ENCODE data around the gene SHLD1. TPM values are rescaled to one million over a fixed set of nuclear protein-coding genes. Genes with fewer than 3 reads are reported as not detected.

The SHLD1 gene
- total RNA-seq, 2 donors from 2014 or later = 4.6 to 5.3 TPM

GRCh38 chr20:5808901-5809300, 58.7 kb downstream of the SHLD1 start:
- TF ChIP-seq CTCF (IDR thresholded peaks at IDR 0.05) = no peak
- no peak for DNase-seq (ENCODE audit: low spot score)
- ATAC-seq (ENCODE audit: insufficient number of reproducible peaks, low FRiP score, low read depth) = no peak
- no peak overlapping the region for H3K4me3 ChIP-seq
- H3K9me3 ChIP-seq = no peaks in the 10 kb centered on the region
- no peaks in the 10 kb centered on the region for H3K4me1 ChIP-seq (ENCODE audit: control insufficient read depth in 1 of 2, low read depth in 2 of 2)
- no peaks in the 10 kb centered on the region for H3K36me3 ChIP-seq
- H3K27ac ChIP-seq = no peak overlapping the region
- H3K27me3 ChIP-seq (replicated peaks; ENCODE audit: insufficient read depth) = no peaks in the 10 kb centered on the region

- Histone ChIP-seq H3K4me1 (ENCODE audit: control insufficient read depth in 1 of 2, low read depth in 2 of 2) (no peaks in the 10 kb centered on the region), H3K4me3 (no peak overlapping the region), H3K27ac (no peak overlapping the region), H3K36me3 (no peaks in the 10 kb centered on the region), H3K9me3 (no peaks in the 10 kb centered on the region), H3K27me3 (replicated peaks; ENCODE audit: insufficient read depth) (no peaks in the 10 kb centered on the region)
- no peak for DNase-seq (ENCODE audit: low spot score)
- ATAC-seq (ENCODE audit: insufficient number of reproducible peaks, low FRiP score, low read depth) = no peak
- TF ChIP-seq CTCF (IDR thresholded peaks at IDR 0.05) = no peak
These were observed 59.3 kb downstream of the SHLD1 start for GRCh38 chr20:5809495-5809894.

GRCh38 chr20:5810800-5811422, 60.7 kb downstream of the SHLD1 start:
- H3K36me3 ChIP-seq = no peaks in the 10 kb centered on the region
- no peak overlapping the region for H3K27ac ChIP-seq
- H3K4me3 ChIP-seq = no peak overlapping the region
- H3K4me1 ChIP-seq (ENCODE audit: control insufficient read depth in 1 of 2, low read depth in 2 of 2) = no peaks in the 10 kb centered on the region
- no peak for DNase-seq (ENCODE audit: low spot score)
- H3K27me3 ChIP-seq (replicated peaks; ENCODE audit: insufficient read depth) = no peaks in the 10 kb centered on the region
- TF ChIP-seq CTCF (IDR thresholded peaks at IDR 0.05) = no peak
- ATAC-seq (ENCODE audit: insufficient number of reproducible peaks, low FRiP score, low read depth) = no peak
- H3K9me3 ChIP-seq = no peaks in the 10 kb centered on the region

- TF ChIP-seq CTCF (IDR thresholded peaks at IDR 0.05) = no peak
- no peak for ATAC-seq (ENCODE audit: insufficient number of reproducible peaks, low FRiP score, low read depth)
These were observed 61.5 kb downstream of the SHLD1 start for GRCh38 chr20:5811746-5812145.

GRCh38 chr20:5818346-5818681, 68.1 kb downstream of the SHLD1 start:
- no peaks in the 10 kb centered on the region for H3K27me3 ChIP-seq (replicated peaks; ENCODE audit: insufficient read depth)
- ATAC-seq (ENCODE audit: insufficient number of reproducible peaks, low FRiP score, low read depth) (no peak), DNase-seq (ENCODE audit: low spot score) (no peak)
- H3K36me3 ChIP-seq = no peaks in the 10 kb centered on the region
- H3K27ac ChIP-seq = no peak overlapping the region
- no peaks in the 10 kb centered on the region for H3K9me3 ChIP-seq
- no peak overlapping the region for H3K4me3 ChIP-seq
- TF ChIP-seq CTCF (IDR thresholded peaks at IDR 0.05) = no peak
- peaks cover 4 to 5% of the 10 kb centered on the region in 2 donors for H3K4me1 ChIP-seq (ENCODE audit: control insufficient read depth in 1 of 2, low read depth in 2 of 2)

More at GRCh38 chr20:5811746-5812145, 61.5 kb downstream of the SHLD1 start:
- H3K9me3 ChIP-seq = no peaks in the 10 kb centered on the region
- H3K27ac ChIP-seq = no peak overlapping the region
- no peak overlapping the region for H3K4me3 ChIP-seq
- no peaks in the 10 kb centered on the region for H3K27me3 ChIP-seq (replicated peaks; ENCODE audit: insufficient read depth)
- no peaks in the 10 kb centered on the region for H3K36me3 ChIP-seq
- H3K4me1 ChIP-seq (ENCODE audit: control insufficient read depth in 1 of 2, low read depth in 2 of 2) = no peaks in the 10 kb centered on the region
- no peak for DNase-seq (ENCODE audit: low spot score)
